ENCODE data around the gene GSTA5. TPM values are rescaled to one million over a fixed set of nuclear protein-coding genes. Genes with fewer than 3 reads are reported as not detected.

GSTA5 gene
- total RNA-seq, 120 experiments from 2014 or later = not detected

Other genes with a start within 250 kb of the GSTA5 start
- 10 to 100 TPM; 22.8 to 85.5 (median 63.7) TPM for gene TMEM14A, start 169.7 kb downstream of the GSTA5 start, total RNA-seq
- under 1 TPM in 1 of 120 experiments, not detected in 119; 0.45 TPM for gene GSTA2, start 77.3 kb downstream of the GSTA5 start, total RNA-seq
- 1 to 10 TPM in 53 of 120 experiments, under 1 TPM in 18, not detected in 49; 0.38 to 6.8 (median 1.5) TPM for gene GSTA1, start 37.0 kb downstream of the GSTA5 start, total RNA-seq
- gene GSTA3, start 68.9 kb upstream of the GSTA5 start, total RNA-seq = not detected
- gene GSTA4, start 154.5 kb upstream of the GSTA5 start, total RNA-seq = 10 to 100 TPM; 26.7 to 82.7 (median 57.8) TPM
- gene CILK1, start 221.0 kb upstream of the GSTA5 start, total RNA-seq = 10 to 100 TPM in 116 of 120 experiments, 1 to 10 TPM in 4; 9.1 to 27.8 (median 14.9) TPM
- gene FBXO9, start 224.6 kb upstream of the GSTA5 start, total RNA-seq = 100 to 1,000 TPM in 115 of 120 experiments, 10 to 100 TPM in 5; 91.4 to 209 (median 146) TPM